H1 (cell line): ENCODE data around the gene TXNDC5. TPM values are rescaled to one million over a fixed set of nuclear protein-coding genes. Genes with fewer than 3 reads are reported as not detected.

Experiments
- BACH1 ChIP-seq: IDR thresholded peaks from 2 replicates; pipeline ENCODE4 v1.6.1; 2012; ENCODE audit warnings: low read length, improper control_type of control experiment
- polyA plus RNA-seq, 7 experiments: library from polyadenylated mRNA; depleted of rRNA in 3 of 7; stranded (reverse) in 5 of 7; unstranded in 2 of 7; fragments of >200 nt in 5 of 7; fragments of 200-250 nt in 2 of 7; gene quantifications; 1 replicate in 5 of 7; 2 replicates in 1 of 7; 4 replicates in 1 of 7; pipeline versions ENCODE4 v1.2.1 to v1.2.3, GENCODE V29; 2011 to 2013; ENCODE audit warnings: missing spikeins in 2 of 7, mixed read lengths in 2 of 7
- total RNA-seq: library from RNA; stranded (reverse); fragmentation: NEBNext Ultra II Directional; extraction: Animal tissue kit (Norgen Biotek cat#: 25700); gene quantifications from 2 replicates; pipeline ENCODE4 v1.2.1, GENCODE V29; 2021

Gene TXNDC5
- total and polyA plus RNA-seq, 2 of the 8 experiments (the other 6 are each of a cell fraction or from before 2014, with no cell fraction given) = 114 to 172 TPM

DNA sequence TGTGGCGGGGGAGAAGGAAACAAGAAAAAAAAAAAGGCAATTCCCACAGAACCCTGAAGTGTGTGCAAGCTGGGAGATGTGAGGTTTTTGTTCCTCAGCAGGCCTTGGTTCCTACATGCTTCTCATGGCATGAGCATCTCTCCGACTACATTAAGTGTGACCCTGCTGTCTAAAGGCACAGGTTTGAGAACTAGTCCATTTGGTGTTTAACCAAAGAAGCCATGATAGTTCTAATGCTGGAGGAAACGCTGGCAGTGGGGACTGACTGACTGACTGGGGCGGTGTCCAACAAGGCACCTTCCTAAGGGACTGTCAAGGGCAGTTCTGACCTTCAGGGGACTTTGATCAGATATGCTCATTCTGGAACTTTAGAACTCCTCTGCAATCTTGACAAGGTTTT lies 3.8 kb downstream of the TXNDC5 start (continued):
- TF ChIP-seq BACH1 = no peak
